GM18858 (cell line): Measurements from ENCODE around the gene SEC63.
A peak's percentile ranks its signal among the peaks of the same experiment; 100 is the strongest.
"Not testable (repeated sequence)": the region's sequence is repeated elsewhere in the genome, so short reads cannot be mapped to it uniquely, and the experiment has no call there.

Experiments
- ATAC-seq: cut with Tn5 transposase; IDR thresholded peaks from one replicate; pipeline ENCODE4 v1.9.1; 2021; ENCODE audit not compliant: unreplicated experiment

Gene SEC63

GRCh38 chr6:107957909-107958688 is at the start of gene SEC63:
Gene SEC63, minus strand, starts transcription at chr6:107958208. Its CDS starts 199 bp downstream, at chr6:107958009.
- peak; percentile 82 for ATAC-seq

GRCh38 chr6:108005961-108006360 is 48.0 kb upstream of the SEC63 start:
- ATAC-seq: no peak

DNA sequence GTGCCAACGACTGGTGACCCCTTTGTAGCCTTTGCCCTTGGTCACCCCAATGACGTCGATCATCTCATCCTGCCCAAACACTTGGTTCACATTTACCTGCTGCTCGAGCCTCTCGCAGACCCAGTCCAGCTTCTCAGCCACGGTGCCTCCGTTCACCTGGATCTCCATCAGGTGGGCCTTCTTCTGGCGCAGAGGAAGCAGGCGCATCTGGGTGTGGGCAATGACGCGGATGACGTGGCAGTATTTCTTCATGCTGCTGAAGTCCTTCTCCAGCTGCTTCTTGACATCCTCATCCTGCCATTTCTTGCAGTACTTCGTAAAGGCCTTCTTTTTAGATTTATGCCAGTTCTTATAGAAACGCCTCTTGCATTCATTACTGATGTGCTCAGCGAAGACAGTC is 46.9 kb upstream of the SEC63 start:
- ATAC-seq: no peak

DNA sequence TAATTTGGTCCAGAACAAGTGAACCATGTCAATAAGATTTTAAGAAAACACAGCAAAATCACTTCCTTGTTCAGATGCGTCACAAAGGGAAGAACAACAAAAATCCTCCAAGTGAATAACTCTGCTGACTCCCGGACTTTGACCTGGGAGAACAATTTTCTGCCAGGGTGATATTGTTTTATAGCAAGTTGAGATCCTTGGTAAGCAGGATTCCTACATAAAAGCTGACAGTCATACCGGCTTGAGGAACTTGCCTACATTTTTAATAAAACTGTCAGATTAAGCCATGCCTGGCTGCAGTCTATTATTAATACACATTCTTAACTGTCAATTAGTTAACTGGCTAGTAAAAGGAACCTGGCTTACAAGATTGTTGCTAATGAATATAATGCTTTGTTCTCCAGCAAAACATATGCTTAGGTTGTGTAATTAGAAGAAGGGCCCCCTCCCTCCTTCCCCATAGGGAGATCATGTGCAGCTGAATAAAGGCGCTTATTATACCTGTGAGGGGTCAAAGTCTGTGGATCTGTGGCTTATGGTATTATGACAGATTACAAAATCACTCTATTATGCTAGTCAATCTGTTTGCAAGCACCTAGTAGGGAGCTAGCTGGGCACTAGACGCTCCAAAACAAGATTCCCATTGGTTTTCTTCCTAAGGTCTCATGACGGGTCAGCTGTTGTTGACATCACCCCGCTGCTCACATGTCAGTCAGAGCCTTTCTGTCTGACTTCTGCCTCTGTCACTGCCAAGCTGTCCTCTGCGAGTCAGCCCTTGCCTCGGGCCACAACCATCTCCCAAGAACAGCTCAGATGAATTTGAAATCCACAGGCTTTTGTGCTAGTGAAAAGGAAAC is 44.6 kb upstream of the SEC63 start:
- ATAC-seq: no peak

DNA sequence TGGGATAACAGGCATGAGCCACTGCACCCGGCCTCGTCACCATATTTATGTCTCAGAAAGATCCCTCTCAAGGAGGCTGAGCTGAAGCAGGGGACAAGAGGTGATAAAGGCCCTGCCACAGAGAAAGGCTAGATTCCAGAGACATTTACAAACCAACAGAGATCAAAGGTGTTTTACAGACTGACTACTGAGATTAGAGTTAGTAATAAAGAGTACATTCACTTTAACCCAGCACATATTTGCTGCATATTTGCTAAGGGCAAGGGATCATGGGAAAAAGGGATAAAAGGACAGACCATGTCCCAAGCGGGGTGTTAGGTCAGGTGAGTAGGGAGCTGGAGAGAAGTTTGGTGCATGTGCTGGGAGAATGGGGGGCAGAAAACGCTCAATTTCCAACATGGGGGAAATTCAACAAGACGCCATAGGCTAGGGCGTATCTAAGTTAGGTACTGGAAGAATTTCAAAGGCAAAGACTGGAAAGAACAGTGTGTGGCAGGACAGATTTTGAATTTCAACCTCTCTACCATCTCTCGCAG is 43.8 kb upstream of the SEC63 start:
- ATAC-seq: no peak

DNA sequence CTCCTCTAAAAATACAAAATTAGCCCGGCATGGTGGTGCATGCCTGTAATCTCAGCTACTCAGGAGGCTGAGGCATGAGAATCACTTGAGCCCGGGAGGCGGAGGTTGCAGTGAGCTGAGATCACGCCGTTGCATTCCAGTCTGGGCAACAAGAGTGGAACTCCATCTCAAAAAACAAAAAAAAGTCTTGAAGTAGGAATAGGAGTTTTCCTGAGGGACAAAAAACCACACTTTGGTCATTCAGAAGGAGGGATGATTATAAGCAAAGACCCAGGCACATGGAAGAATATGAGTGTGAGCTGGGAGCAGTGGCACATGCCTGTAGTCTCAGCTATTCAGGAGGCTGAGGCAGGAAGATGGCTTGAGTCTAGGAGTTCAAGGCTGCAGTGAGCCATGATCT is 42.3 kb upstream of the SEC63 start:
- ATAC-seq: not testable (repeated sequence)

- no peak for ATAC-seq
Observed at GRCh38 chr6:107999341-107999740, 41.3 kb upstream of the SEC63 start.

DNA sequence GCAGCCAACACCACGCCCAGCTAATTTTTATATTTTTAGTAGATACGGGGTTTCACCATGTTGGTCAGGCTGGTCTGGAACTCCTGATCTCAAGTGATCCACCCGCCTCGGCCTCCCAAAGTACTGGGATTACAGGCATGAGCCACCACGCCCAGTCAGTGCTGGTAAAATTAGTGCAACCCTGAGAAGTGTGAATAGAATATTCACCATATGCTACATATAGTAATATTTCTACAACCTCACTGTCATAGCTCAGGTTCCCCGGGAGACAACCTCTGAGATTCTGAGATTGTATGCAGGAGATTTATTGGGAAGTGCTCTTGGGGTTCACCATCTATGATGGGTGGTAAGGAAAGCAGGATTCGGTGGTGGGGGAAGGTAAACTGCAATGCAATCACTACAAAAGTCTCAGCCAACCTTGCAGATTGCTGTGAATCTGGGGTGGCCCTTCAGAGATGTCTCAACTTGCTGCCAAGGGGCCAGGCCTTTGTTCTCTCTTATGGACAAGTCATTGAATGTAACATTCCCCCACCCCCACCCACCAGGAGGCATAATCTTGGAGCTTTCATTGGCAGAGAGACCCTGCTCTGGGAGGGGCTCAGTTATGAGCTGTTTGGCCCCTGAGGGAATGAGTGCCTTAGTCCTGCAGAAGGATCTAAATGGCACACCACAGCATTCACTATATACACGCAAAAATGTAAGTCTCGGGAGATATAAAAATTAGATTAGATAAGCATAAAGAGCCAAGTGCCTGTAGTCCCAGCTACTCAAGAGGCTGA is 34.0 kb upstream of the SEC63 start:
- no peak for ATAC-seq

DNA sequence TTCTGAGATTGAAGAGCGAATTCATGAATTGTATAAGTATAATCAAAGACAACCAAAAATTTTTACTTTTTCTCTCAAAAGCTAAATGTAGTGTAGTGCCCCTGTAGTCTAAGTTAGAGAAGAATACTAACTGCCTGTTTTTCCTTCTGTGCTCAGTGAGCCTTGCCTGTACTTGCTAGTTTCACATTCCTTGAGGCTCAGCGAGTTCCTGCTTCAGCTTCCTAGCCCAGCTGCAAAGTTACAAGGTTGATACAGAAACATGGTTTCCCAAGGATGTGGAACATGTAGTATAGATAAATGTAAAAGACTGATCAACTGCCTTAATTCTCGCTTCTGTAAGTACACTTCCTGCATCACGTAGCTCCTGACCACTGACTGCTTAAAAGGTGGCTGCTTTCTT is 33.1 kb upstream of the SEC63 start:
- no peak for ATAC-seq

DNA sequence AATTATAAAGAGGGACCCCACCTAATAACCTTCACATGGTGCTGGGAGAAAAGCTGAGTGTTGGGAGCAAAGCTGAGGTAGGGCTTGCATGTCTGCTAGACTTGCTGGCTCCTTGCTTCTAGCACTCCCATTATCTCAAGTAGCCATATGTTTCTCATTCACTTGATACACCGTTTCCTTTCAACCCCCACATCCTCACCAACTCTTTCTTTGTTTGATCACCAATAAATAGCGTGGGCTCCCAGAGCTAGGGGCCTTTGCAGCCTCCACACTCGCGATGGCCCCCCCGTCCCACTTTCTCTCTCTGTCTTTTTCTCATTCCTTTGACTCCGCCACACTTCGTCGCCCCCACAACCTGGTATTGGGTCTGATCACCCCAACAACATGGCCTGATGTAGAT is 32.6 kb upstream of the SEC63 start:
- not testable (repeated sequence) for ATAC-seq

GRCh38 chr6:107989166-107990094 is 31.4 kb upstream of the SEC63 start:
- no peak for ATAC-seq

- no peak for ATAC-seq
Observed at GRCh38 chr6:107988570-107988969, 30.6 kb upstream of the SEC63 start.

DNA sequence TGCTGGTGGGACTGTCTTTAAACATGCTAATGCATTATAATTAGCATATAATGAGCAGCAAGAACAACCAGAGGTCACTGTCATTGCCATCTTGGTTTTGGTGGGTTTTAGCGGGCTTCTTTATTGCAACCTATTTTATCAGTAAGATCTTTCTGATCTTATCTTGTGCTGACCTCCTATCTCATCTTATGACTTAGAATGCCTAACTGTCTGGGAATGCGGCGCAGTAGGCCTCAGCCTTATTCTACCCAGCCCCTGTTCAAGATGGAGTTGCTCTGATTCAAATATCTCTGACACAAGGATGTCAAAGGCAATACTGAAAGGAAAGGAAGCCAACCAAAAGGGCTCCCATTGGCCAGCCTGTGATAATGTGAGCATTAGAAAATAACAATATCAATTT is 29.8 kb upstream of the SEC63 start:
- ATAC-seq: no peak

DNA sequence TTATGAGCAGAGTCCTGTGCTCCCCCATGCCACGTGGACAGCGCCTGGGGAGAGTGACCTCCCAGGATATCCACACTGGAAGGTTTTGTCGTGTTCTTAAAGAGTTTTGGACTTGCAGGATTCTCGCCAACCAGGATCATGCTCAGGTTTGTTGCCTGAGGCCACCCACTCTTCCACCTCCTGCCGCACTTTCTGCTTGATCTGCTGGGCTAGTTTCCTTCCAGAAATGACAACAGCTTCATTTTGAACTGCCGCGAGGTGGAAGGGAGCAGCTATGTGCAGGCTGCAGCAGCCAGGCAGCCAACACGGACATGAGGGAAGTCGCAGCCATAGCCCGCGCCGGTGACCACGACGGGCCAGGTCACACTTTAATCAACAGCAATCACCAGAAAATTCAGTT is 27.7 kb upstream of the SEC63 start:
- ATAC-seq: no peak

DNA sequence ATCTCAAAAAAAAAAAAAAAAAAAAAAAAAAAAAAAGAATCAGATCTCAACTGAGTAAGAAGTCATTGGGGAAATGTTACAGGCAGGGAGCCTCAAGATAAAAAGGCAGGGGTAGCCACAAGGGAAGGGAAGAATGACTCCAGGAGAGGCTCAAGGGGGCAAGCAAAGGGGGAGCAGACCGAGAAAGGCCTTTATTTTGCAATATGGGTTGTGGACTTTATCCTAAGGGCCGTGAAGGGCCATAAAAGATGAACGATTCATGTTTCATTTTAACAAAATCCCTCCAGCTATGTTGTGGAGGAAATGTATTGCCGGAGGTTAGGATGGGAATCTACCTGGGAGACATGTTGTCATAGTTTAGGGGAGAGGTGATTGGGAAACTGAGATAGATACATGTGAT is 25.8 kb upstream of the SEC63 start:
- no peak for ATAC-seq

- ATAC-seq: no peak
Observed at GRCh38 chr6:107982486-107982885, 24.5 kb upstream of the SEC63 start.

DNA sequence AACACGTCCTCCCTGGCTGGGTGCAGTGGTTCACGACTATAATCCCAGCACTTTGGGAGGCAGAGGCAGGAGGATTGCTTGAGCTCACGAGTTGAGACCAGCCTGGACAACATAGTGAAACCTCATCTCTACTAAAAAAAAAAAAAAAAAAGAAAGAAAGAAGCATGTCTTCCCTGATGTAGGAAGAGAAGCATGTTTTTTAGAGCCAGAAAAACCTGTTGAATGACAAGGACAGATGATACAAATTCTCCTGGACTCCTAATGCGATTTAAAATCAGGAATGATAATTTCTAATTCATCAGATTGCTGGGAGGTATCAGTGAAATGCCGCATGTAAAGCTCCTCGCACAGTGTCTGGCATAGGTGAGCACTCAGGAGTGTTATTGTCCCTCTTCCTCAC is 23.7 kb upstream of the SEC63 start:
- no peak for ATAC-seq

DNA sequence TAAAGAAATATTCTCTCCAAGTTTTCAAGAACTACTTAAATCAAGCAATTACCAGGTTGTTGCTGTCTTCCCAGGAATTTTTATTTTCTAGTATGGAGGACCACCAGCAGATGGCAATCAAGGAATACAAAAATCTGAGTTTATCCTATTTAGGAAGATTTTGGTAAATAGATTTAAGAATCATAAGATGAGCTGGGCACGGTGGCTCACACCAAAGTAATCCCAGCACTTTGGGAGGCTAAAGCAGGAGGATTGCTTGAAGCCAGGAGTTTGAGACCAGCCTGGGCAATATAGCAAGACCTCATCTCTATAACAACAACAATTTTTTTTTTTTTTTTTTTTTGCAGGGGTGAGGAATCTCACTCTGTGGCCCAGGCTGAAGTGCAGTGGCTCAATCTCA is 19.3 kb upstream of the SEC63 start:
- no peak for ATAC-seq

DNA sequence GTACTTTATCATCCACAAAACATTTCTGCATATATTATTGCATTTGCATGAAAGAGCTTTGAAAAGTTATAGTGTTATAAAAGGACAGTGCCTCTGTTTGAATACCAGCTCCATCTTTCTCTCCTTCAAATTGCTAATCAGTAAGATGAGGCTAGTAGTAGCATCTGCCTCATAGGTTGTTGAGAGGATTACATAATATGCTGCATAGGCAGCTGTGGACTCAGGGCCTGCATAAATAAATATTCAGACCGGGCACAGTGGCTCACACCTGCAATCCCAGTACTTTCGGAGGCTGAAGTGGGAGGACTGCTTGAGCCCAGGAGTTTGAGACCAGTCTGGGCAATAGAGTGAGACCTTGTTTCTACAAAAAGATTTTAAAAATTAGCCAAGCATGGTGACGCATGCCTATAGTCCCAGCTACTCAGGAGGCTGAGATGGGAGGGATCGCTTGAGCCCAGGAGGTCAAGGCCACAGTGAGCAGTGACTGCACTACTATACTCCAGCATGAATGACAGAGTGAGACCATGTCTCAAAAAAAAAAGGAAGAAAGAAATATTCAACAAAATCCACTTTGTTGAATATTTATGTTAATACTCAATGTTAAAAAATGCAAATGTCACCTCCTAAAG is 18.3 kb upstream of the SEC63 start:
- no peak for ATAC-seq

DNA sequence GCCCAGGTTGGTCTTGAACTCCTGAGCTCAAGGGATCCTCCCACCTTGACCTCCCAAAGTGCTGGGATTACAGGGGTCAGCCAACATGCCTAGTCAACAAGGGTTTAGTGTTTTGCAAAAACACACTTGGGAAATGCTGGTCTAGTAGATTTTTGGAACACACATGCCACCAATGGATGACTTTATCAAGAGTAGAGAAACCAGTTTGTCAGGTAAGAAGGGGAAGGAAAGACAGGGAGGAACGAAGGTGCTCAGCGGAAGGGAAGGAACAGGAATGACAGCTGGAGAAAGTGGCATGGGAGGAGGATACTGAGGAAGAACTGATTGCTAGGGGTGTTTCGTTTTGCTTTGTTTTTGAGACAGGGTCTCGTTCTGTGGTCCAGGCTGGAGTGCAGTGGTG is 15.6 kb upstream of the SEC63 start:
- no peak for ATAC-seq
